ENCODE measurements around the gene TMPRSS9.

- TF ChIP-seq CTCF (IDR thresholded peaks at IDR 0.05) (no peak), POLR2AphosphoS5 (IDR thresholded peaks at IDR 0.05; ENCODE audit: insufficient read depth in 1 of 2, low read depth in 1 of 2) (no peak)
These were observed 28.3 kb upstream of the TMPRSS9 start for GRCh38 chr19:2331601-2332246.
